Skeletal muscle tissue (tissue), 4 donors: ENCODE results near the gene TMEM207. TPM values are rescaled to one million over a fixed set of nuclear protein-coding genes. Genes with fewer than 3 reads are reported as not detected.

Source experiments
- H3K27ac ChIP-seq: one replicate; pipeline ENCODE4 v1.7.0; 2013; ENCODE audit warnings: mild to moderate bottlenecking, low read depth, low read length, inconsistent platforms
- H3K27me3 ChIP-seq, 3 donors: one replicate each; pipeline ENCODE4 v1.7.0; 2013; ENCODE audit warnings: low read length in 3 of 3; ENCODE audit not compliant: control insufficient read depth in 3 of 3, insufficient read depth in 3 of 3
- H3K36me3 ChIP-seq, 3 donors: one replicate each; pipeline ENCODE4 v1.7.0; 2013; ENCODE audit warnings: low read length in 3 of 3; ENCODE audit not compliant: control insufficient read depth in 3 of 3, insufficient read depth in 3 of 3
- H3K4me1 ChIP-seq, 3 donors: one replicate each; pipeline ENCODE4 v1.7.0; 2013; ENCODE audit warnings: low read length in 3 of 3, mild to moderate bottlenecking in 3 of 3; ENCODE audit not compliant: control insufficient read depth in 3 of 3, insufficient read depth in 3 of 3
- H3K4me3 ChIP-seq, 3 donors: one replicate each; pipeline ENCODE4 v1.7.0; 2013; ENCODE audit warnings: low read length in 3 of 3
- H3K9ac ChIP-seq, 3 donors: one replicate each; pipeline ENCODE4 v1.7.0; 2013; ENCODE audit warnings: low read length in 3 of 3, mild to moderate bottlenecking in 3 of 3, moderate library complexity in 2 of 3, low read depth in 1 of 3
- H3K9me3 ChIP-seq, 3 donors: one replicate each; pipeline ENCODE4 v1.7.0; 2013; ENCODE audit warnings: low read length in 3 of 3; ENCODE audit not compliant: control insufficient read depth in 3 of 3
- total RNA-seq: library from RNA; depleted of rRNA; stranded (reverse); fragments of >200 nt; gene quantifications from one replicate; pipeline ENCODE4 v1.2.3, GENCODE V29; 2014
- donor health status: Osteomylitis.

Gene TMEM207
- total RNA-seq, 1 donor from 2014 or later = not detected

DNA sequence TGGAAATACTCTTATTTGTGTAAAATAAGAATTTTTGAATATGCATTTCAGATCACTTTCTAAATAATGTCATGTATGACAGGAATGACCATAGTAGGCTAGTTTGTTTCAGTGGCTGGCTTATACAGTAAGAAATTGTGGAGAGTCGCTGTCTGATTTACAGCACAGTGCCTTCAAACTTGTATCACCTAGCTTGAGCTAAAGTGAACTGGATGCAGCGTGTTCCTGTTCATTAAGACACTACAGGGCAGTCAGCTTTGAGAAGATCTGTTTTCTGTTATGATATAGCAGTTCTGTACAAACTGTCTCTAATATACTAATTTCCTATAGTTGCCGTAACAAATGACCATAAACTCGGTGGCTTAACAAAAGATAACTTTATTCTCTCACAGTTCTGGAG, 51.8 kb downstream of the TMEM207 start:
- Histone ChIP-seq H3K36me3 (no peaks in the 10 kb centered on the region), H3K9ac (no peak overlapping the region), H3K27ac (no peak overlapping the region), H3K4me1 (no peaks in the 10 kb centered on the region), H3K4me3 (no peak overlapping the region), H3K27me3 (no peaks in the 10 kb centered on the region), H3K9me3 (no peaks in the 10 kb centered on the region)

DNA sequence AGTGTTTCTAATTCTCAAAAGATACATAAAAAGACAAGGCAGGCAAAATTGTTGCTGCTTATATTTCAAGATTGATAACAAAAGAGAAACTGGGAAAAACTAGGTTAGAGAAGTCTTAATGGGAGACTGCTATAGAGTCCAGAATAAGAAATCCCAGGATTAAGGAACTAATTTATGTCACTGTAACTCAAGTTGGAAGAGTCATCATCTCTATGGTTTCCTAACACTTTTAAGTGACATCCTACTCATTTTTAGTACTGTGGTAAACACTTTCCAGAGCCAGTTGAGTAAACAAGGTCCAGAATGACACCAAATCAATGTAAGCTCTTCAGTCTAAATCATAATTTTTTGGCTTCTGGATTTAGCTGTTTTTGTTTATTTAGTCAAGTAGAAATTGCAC, 53.7 kb downstream of the TMEM207 start:
- no peaks in the 10 kb centered on the region for H3K4me1 ChIP-seq
- H3K36me3 ChIP-seq = no peaks in the 10 kb centered on the region
- H3K9me3 ChIP-seq = no peaks in the 10 kb centered on the region
- no peaks in the 10 kb centered on the region for H3K27me3 ChIP-seq
- H3K9ac ChIP-seq = no peak overlapping the region
- no peak overlapping the region for H3K27ac ChIP-seq
- no peak overlapping the region for H3K4me3 ChIP-seq

DNA sequence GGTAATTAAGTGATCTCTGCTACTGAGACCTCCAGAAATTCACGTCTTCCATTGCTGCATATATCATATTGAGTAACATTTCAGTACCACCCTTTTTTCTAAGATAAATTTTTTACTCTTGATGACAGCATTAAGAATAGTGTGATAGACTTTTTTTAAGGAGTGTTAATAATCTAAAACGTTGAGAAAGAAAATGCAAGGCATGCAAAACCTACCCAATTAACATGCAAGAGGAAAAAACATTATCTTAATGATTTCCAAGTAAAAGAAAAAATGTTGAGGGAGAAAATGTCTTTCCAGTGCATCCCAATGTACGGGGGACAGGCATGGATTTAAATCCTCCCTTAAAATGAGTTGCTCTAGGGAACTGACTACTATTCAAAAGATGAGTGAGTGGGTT, 61.0 kb downstream of the TMEM207 start:
- Histone ChIP-seq H3K4me1 (no peaks in the 10 kb centered on the region), H3K27me3 (no peaks in the 10 kb centered on the region), H3K4me3 (no peak overlapping the region), H3K9ac (no peak overlapping the region), H3K36me3 (no peaks in the 10 kb centered on the region), H3K9me3 (no peaks in the 10 kb centered on the region), H3K27ac (no peak overlapping the region)

DNA sequence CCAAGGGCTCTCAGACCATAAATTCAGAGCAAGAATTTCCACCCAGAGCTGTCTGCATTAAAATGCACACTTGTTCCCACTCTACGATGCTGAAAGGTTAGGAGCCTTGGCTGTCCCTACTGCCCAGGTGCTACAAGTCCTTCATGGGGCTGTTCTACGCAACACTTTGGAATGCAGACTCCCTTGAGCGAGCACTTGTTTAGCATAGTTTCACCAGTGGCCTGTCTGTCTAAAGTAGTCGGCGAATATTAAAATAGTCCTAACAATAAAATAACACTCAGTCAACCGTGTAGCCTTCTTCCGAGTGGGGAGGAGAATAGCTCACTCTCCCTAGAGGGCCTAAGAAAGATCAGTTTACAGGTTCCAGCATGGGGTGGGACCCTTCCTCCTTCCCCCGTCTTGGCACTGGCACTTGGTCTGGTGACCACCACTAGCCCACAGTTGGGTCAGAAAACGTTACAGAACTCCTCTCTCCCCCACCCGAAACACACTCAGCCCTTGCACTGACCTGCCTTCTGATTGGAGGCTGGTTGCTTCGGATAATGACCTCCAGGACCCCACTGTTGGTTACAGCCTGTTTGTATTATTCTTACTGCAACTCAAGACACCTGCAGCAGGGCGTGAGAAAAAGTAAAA, 62.0 kb downstream of the TMEM207 start, which contains the start of gene CLDN16:
Gene CLDN16, plus strand, starts transcription at position 586 of the 636 bp plus-strand sequence. CDS start 167 bp downstream, outside the sequence.
- Histone ChIP-seq H3K36me3 (no peaks in the 10 kb centered on the region), H3K4me1 (no peaks in the 10 kb centered on the region), H3K27me3 (no peaks in the 10 kb centered on the region), H3K27ac (no peak within 1 kb of the TSS), H3K4me3 (no peak within 1 kb of the TSS), H3K9me3 (no peaks in the 10 kb centered on the region), H3K9ac (no peak within 1 kb of the TSS)

DNA sequence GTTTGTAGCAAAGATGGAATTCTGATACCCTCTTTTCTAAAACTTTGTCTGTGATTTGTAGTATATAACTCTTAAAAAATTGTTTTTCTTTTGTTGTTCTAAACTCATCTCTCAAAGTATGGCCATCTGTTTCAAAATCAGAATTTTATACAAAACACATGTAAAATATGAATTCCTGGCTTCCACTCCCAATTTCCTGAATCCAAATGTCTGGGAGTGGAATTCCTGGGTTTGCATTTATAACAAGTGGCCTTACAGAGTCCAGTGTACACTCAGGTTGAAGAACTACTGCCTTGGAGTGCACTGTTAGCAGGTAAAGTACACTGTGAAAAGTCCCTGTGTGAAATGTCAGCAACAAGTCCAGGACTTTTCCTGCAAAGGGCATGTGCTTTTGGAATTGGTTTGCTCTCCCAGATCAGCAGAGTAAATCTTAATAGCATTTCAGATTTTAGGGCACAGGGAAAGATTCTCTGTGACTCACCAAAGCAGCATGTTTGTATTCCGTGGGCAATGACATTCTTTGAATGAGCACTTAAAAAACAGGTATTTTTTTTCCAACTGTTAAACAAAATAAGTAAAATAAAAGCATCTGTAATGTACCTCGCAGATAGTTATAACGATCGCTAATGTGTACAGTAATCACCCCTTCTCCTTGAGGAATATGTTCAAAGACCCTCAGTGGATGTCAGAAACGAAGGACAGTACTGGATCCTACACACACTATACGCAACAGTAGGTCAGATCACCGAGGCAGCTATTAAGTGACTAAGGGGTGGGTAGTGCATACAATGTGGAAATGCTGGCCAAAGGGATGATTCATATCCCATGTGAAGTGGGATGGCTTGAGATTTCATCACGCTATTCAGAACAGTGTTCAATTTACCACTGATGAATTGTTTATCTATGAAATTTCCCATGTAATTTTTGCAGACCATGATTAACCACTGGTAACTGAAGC, 63.7 kb downstream of the TMEM207 start:
- Histone ChIP-seq H3K27ac (no peak overlapping the region), H3K4me3 (no peak overlapping the region), H3K27me3 (no peaks in the 10 kb centered on the region), H3K36me3 (no peaks in the 10 kb centered on the region), H3K4me1 (no peaks in the 10 kb centered on the region), H3K9me3 (no peaks in the 10 kb centered on the region), H3K9ac (no peak overlapping the region)

DNA sequence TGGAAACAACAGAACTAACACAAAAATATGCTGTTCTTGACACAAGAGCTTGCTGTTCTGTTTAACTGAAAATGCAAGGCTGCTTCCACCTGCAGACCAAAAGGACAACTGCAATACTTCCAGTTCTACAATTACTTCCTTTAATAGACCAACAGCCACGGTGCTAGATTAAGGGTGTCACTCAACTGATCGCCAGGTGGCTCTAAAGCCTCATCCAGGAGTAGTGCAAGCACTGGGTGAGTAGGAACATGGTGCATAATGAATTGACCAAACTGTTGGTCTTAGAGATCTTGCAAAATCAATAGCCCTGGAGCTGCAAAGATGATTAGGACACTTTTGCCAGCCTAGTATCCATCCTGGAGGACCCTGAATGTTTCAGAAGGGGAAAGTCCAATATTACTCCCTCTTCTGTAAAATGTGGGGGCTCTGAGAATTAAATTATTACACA, 65.4 kb downstream of the TMEM207 start:
- H3K27ac ChIP-seq = no peak overlapping the region
- H3K4me1 ChIP-seq = no peaks in the 10 kb centered on the region
- no peak overlapping the region for H3K9ac ChIP-seq
- H3K27me3 ChIP-seq = no peaks in the 10 kb centered on the region
- H3K9me3 ChIP-seq = no peaks in the 10 kb centered on the region
- H3K36me3 ChIP-seq = no peaks in the 10 kb centered on the region
- H3K4me3 ChIP-seq = no peak overlapping the region

DNA sequence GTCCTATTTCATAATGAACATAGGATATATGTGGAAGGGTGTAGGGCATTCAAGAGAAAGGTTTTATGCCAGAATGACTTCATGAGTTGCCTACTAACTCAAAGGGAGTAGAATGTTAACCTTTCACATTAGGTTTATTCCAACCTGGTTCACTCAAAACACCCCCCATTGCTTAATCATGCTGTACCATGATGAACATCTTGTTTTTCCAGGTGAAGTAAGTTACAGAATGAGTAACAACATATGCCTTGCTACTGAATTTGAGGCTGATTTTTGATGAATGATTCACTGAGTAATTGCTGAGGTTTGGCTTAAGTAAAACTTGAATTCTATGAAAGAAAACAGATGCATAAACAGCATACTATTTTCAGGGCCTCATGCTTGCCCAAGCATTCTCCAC, 67.6 kb downstream of the TMEM207 start:
- H3K4me1 ChIP-seq = peaks cover 0 to 6% (median 0%) of the 10 kb centered on the region in 3 donors
- H3K9ac ChIP-seq = no peak overlapping the region
- H3K36me3 ChIP-seq = no peaks in the 10 kb centered on the region
- no peak overlapping the region for H3K4me3 ChIP-seq
- no peaks in the 10 kb centered on the region for H3K27me3 ChIP-seq
- no peaks in the 10 kb centered on the region for H3K9me3 ChIP-seq
- no peak overlapping the region for H3K27ac ChIP-seq

DNA sequence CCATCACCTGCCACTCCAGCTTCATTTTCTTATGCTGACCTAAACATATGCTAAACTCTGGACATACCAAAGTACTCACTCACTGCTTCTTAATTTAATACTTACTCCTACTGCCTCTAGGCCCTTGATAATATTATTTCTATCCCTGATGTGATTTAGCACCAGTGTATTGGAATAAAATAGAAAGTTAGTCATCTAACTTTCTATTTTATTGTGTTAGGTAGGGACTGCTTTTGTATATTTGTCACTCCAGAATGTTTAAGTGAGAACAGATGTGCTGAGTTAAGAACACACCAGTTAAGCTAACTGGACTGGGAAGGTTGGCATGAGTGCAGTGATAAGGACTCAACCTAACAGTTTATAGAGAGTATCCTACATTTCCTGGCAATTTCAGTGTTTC, 68.3 kb downstream of the TMEM207 start:
- H3K27me3 ChIP-seq = no peaks in the 10 kb centered on the region
- H3K4me3 ChIP-seq = no peak overlapping the region
- no peak overlapping the region for H3K27ac ChIP-seq
- no peaks in the 10 kb centered on the region for H3K9me3 ChIP-seq
- peaks cover 0 to 6% (median 0%) of the 10 kb centered on the region in 3 donors for H3K4me1 ChIP-seq
- H3K9ac ChIP-seq = no peak overlapping the region
- no peaks in the 10 kb centered on the region for H3K36me3 ChIP-seq

DNA sequence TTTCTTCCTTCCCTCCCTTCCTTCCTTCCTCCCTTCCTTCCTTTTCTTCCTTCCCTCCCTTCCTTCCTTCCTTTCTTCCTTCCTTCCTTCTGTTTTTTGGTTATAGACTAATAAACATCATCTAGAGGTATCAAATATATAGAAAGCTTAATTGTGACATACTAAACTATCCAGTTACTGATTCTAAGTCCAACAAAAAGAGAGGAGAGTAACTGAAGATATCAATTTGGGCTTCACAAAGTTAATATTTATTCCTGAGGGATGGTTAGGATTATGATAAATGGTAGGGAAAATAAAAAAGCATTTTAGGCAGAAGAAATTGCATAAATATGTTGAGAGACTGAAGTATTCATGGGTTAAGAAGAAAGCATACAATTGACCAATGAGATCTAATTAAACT, 69.5 kb downstream of the TMEM207 start:
- no peak overlapping the region for H3K27ac ChIP-seq
- H3K9me3 ChIP-seq = no peaks in the 10 kb centered on the region
- peaks cover 0 to 6% (median 0%) of the 10 kb centered on the region in 3 donors for H3K4me1 ChIP-seq
- no peak overlapping the region for H3K9ac ChIP-seq
- H3K36me3 ChIP-seq = no peaks in the 10 kb centered on the region
- H3K4me3 ChIP-seq = no peak overlapping the region
- no peaks in the 10 kb centered on the region for H3K27me3 ChIP-seq
